GM18502 (cell line): ENCODE measurements around the gene SLC22A5.
"Not testable (repeated sequence)": the region's sequence is repeated elsewhere in the genome, so short reads cannot be mapped to it uniquely, and the experiment has no call there.

Experiments used
- ATAC-seq: cut with Tn5 transposase; IDR thresholded peaks from one replicate; pipeline ENCODE4 v1.9.1; 2021; ENCODE audit warnings: mild to moderate bottlenecking; ENCODE audit not compliant: unreplicated experiment, poor library complexity

The SLC22A5 gene

GRCh38 chr5:132386644-132387286 lies 17.3 kb downstream of the SLC22A5 start:
- ATAC-seq, result peak; percentile 84

DNA sequence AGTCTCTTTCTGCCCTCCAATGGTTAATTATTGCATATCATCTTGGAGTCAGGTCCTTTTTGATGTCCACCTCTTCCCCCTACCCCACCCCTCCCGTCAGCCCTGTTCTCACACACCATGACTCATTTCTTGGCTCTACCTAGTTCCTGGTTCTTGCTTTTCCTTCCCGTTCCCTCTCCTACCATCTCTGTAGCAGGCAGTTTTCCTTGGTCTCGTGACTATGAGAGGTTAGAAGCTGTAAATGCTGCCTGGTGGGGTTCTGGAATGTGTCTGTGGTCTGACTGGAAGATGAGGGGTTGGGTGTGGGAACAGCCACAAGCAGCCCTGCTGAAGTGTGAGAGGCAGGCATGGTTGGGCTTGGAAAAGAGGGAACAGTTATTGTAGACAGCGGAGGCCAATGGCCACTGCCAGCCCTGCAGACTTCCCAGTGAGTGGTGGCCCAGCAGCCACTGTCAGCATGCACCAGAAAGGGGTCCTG lies 18.2 kb downstream of the SLC22A5 start:
- ATAC-seq, result no peak

DNA sequence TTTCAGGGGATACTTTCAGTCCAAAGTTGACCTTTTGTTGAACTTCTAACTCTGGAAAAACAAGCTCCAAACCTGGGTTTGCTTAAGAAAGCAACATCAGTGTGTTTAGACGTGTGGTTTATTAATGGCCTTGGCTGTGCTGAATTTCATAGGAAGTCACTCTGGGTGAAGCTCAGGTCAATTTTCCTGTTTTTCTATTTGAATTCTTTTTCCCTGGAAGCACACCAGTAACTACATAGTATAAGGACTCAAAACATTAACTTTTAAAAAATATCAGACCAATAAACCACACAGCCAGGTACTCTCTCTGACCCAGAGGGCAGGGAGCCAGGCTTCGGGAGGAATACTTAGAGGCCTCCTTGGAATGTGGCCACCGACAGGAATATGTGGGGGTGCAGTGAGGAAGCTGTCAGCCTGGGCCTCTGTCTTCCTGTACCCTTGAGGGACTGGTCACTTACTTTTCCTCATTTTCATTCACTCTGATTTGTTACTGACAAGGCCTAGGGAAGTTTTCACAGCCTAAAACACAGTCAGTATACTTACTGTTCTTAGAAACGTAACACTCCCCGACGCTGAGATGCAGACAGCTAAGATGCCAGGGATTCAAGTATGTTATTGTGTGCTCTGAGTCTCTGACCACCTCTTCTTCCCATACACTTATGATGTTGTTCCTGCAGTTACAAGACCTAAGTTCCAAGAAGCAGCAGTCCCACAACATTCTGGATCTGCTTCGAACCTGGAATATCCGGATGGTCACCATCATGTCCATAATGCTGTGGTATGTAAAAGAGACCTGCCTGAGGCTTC lies 18.9 kb downstream of the SLC22A5 start:
- ATAC-seq, result no peak

DNA sequence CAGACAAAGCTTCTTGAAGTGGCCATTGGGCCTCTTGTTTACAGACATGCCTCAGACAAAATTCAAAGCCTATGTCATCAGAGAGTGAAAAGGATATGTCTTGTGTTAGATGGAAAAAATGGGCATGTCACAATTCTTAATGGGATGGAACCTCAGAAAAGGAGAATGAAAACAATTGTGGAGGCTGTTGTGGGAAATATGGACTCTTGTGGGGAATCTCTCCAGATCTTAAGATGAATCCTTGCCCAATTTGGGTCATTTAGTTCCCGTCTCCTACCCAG lies 19.5 kb downstream of the SLC22A5 start:
- ATAC-seq, result no peak

- ATAC-seq, result no peak
Measured at GRCh38 chr5:132389585-132390286, 20.2 kb downstream of the SLC22A5 start.

GRCh38 chr5:132391247-132391646 lies 21.7 kb downstream of the SLC22A5 start:
- ATAC-seq, result no peak

GRCh38 chr5:132391870-132392269 lies 22.4 kb downstream of the SLC22A5 start:
- ATAC-seq, result no peak

GRCh38 chr5:132392411-132392810 lies 22.9 kb downstream of the SLC22A5 start:
- no peak for ATAC-seq

GRCh38 chr5:132392978-132393825 lies 23.7 kb downstream of the SLC22A5 start:
- no peak for ATAC-seq

GRCh38 chr5:132394667-132395259 lies 25.3 kb downstream of the SLC22A5 start:
- ATAC-seq, result peak; percentile 71

DNA sequence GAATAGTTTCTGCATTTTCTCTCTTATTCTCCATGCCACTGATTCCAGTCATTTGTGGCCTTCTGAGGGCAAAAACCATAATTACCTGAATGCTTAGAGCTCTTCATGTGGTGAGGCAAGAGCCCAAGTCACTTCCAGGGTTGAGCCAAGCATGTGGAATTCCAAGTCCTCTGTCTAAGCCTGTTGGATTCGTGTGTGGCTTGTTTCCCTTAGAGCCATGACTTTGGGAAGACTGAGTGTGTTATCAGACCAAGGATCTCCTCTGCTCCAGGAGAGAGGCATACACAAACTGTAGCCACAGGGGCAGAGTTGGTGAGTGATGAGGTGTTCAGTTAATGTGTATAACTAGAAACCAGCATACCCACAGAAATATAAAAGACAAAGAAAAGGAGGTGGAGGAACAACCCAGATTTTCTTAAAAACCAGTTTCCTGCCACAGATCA lies 27.1 kb downstream of the SLC22A5 start:
- ATAC-seq, result no peak

- no peak for ATAC-seq
Measured at GRCh38 chr5:132397224-132397623, 27.7 kb downstream of the SLC22A5 start.

- not testable (repeated sequence) for ATAC-seq
Measured at GRCh38 chr5:132397936-132398675, 28.6 kb downstream of the SLC22A5 start.

- ATAC-seq, result not testable (repeated sequence)
Measured at GRCh38 chr5:132404041-132404440, 34.5 kb downstream of the SLC22A5 start.

DNA sequence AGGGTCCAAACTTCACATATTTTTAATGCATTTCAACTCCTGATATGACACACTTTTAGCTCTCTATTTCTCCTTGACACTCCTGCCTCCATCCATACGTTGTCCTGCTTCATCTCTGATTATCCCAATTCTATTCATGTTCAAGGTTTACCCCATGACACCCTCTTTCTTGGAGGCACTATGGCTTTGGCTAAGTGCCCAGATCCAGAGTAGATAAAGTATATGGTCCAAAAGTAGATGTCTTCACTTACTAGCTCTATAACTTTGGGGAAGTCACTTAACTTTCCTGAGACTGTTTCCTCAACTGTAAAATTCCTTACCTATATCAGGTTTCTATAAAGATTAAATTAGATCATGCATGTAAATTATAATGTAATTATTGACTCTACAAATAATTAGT lies 36.1 kb downstream of the SLC22A5 start:
- no peak for ATAC-seq

- no peak for ATAC-seq
Measured at GRCh38 chr5:132406144-132406783, 36.8 kb downstream of the SLC22A5 start.

GRCh38 chr5:132407970-132408369 lies 38.5 kb downstream of the SLC22A5 start:
- ATAC-seq, result no peak

- no peak for ATAC-seq
Measured at GRCh38 chr5:132408456-132408855, 38.9 kb downstream of the SLC22A5 start.

DNA sequence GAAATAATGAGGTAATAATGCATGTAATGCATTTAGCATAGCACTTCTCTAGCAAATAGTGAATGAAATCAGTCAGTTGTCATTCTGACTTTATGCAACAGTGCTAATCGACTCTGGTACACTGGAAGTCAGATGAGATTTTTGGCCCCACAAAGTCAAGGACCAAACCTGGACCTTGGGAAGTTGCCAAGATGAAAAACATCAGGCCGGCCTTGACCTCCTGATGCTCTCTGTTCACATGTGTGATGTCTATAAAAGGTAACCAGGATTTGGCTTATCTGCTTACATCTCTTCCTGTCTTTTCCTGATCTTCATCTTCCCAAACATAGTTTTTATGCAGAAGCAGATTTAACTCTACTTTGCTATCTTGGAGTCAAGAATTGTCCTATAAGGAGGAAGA lies 39.5 kb downstream of the SLC22A5 start:
- ATAC-seq, result no peak
